ENCODE data around the gene ZNF549. TPM values are rescaled to one million over a fixed set of nuclear protein-coding genes. Genes with fewer than 3 reads are reported as not detected.

Gene ZNF549
- total and polyA plus RNA-seq, 2 of the 13 experiments (the other 11 are each of a cell fraction or from before 2014, with no cell fraction given): 2.8 to 6.4 TPM

GRCh38 chr19:57599761-57600383, 72.7 kb downstream of the ZNF549 start, which contains the start of gene ZNF530 (continued):
- TF ChIP-seq, protein P1, sequence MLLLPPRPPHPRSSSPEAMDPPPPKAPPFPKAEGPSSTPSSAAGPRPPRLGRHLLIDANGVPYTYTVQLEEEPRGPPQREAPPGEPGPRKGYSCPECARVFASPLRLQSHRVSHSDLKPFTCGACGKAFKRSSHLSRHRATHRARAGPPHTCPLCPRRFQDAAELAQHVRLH (CRISPR knock-in tag; IDR thresholded peaks at IDR 0.05; ENCODE audit: borderline replicate concordance, low read depth): peak; percentile 66; the same call in 1 of the 2 replicates
- TF ChIP-seq TBX2 (CRISPR knock-in tag; IDR thresholded peaks at IDR 0.05; ENCODE audit: borderline replicate concordance) (peak; percentile 72; the same call in 1 of the 2 replicates), PITX1 (CRISPR knock-in tag; IDR thresholded peaks at IDR 0.05) (peak; percentile 71), JUND (CRISPR knock-in tag; IDR thresholded peaks at IDR 0.05) (no peak), E2F1 (CRISPR knock-in tag; IDR thresholded peaks at IDR 0.05) (peak; percentile 72; the same call in 1 of the 2 replicates), TFE3 (CRISPR knock-in tag; IDR thresholded peaks at IDR 0.05) (peak; percentile 41; the same call in 1 of the 2 replicates), ZBTB8A (CRISPR knock-in tag; IDR thresholded peaks at IDR 0.05; ENCODE audit: borderline replicate concordance, low read depth) (no peak), MTF1 (CRISPR knock-in tag; IDR thresholded peaks at IDR 0.05) (no peak), THAP9 (CRISPR knock-in tag; IDR thresholded peaks at IDR 0.05; ENCODE audit: borderline replicate concordance) (peak; percentile 77; the same call in 1 of the 2 replicates), SOX6 (IDR thresholded peaks at IDR 0.05) (no peak), SOX6 (CRISPR knock-in tag; IDR thresholded peaks at IDR 0.05) (peak; percentile 41), ESRRA (CRISPR knock-in tag; IDR thresholded peaks at IDR 0.05; ENCODE audit: low read depth) (no peak), RBAK (CRISPR knock-in tag; IDR thresholded peaks at IDR 0.05) (no peak), EEA1 (CRISPR knock-in tag; IDR thresholded peaks at IDR 0.05; ENCODE audit: borderline replicate concordance) (peak; percentile 63; the same call in 1 of the 2 replicates), ZSCAN22 (CRISPR knock-in tag; IDR thresholded peaks at IDR 0.05) (peak; percentile 100), ZNF607 (CRISPR knock-in tag; IDR thresholded peaks at IDR 0.05; ENCODE audit: borderline replicate concordance) (no peak)
- TF ChIP-seq, protein P2, sequence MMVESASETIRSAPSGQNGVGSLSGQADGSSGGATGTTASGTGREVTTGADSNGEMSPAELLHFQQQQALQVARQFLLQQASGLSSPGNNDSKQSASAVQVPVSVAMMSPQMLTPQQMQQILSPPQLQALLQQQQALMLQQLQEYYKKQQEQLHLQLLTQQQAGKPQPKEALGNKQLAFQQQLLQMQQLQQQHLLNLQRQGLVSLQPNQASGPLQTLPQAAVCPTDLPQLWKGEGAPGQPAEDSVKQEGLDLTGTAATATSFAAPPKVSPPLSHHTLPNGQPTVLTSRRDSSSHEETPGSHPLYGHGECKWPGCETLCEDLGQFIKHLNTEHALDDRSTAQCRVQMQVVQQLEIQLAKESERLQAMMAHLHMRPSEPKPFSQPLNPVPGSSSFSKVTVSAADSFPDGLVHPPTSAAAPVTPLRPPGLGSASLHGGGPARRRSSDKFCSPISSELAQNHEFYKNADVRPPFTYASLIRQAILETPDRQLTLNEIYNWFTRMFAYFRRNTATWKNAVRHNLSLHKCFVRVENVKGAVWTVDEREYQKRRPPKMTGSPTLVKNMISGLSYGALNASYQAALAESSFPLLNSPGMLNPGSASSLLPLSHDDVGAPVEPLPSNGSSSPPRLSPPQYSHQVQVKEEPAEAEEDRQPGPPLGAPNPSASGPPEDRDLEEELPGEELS (CRISPR knock-in tag; IDR thresholded peaks at IDR 0.05): no peak
- TF ChIP-seq, protein P3, sequence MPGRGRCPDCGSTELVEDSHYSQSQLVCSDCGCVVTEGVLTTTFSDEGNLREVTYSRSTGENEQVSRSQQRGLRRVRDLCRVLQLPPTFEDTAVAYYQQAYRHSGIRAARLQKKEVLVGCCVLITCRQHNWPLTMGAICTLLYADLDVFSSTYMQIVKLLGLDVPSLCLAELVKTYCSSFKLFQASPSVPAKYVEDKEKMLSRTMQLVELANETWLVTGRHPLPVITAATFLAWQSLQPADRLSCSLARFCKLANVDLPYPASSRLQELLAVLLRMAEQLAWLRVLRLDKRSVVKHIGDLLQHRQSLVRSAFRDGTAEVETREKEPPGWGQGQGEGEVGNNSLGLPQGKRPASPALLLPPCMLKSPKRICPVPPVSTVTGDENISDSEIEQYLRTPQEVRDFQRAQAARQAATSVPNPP (CRISPR knock-in tag; IDR thresholded peaks at IDR 0.05): no peak

All from HepG2 (cell line).